Peyer's patch (tissue), 4 donors: ENCODE results near the gene CERS6.
"Not testable (repeated sequence)": the region's sequence is repeated elsewhere in the genome, so short reads cannot be mapped to it uniquely, and the experiment has no call there.

Experiments
- CTCF ChIP-seq, 6 experiments: fragments of 450-650 bp in 4 of 6; fragments of 200-600 bp in 2 of 6; sonication (generic) in 1 of 6; IDR thresholded peaks; one replicate each; pipeline ENCODE4 v1.5.1; 2017 to 2019; ENCODE audit warnings: antibody characterized with exemption in 6 of 6, mild to moderate bottlenecking in 3 of 6, moderate library complexity in 1 of 6
- POLR2A ChIP-seq, 2 donors: fragments of 450-650 bp; IDR thresholded peaks; one replicate each; pipeline ENCODE4 v1.5.1; 2017; ENCODE audit warnings: antibody characterized with exemption in 2 of 2, mild to moderate bottlenecking in 2 of 2, moderate library complexity in 2 of 2

GRCh38 chr2:168791140-168791539, 335.1 kb downstream of the CERS6 start:
- not testable (repeated sequence) for TF ChIP-seq CTCF, POLR2A (IDR thresholded peaks at IDR 0.05)
